Measurements from ENCODE around the gene TNS1.

TNS1 gene

GRCh38 chr2:217821536-217822147 lies 181.2 kb downstream of the TNS1 start:
- H3K27me3 ChIP-seq (ENCODE audit: insufficient read depth, poor library complexity, severe bottlenecking), result no peaks in the 10 kb centered on the region
- H3K4me3 ChIP-seq (replicated peaks; ENCODE audit: insufficient read depth, low read length), result no peak overlapping the region
- no peak for DNase-seq (ENCODE audit: low read depth in 1 of 2, low spot score in 1 of 2)

GRCh38 chr2:217820904-217821303 lies 181.9 kb downstream of the TNS1 start:
- no peak for TF ChIP-seq POLR2AphosphoS5 (IDR thresholded peaks at IDR 0.05; ENCODE audit: low read depth)
- TF ChIP-seq SPI1 (IDR thresholded peaks at IDR 0.05; ENCODE audit: borderline replicate concordance, low read depth), result no peak
- Histone ChIP-seq H3K27ac (replicated peaks) (no peak overlapping the region), H3K27me3 (ENCODE audit: insufficient read depth, poor library complexity, severe bottlenecking) (no peaks in the 10 kb centered on the region), H3K4me3 (replicated peaks; ENCODE audit: insufficient read depth, low read length) (no peak overlapping the region)
- no peak for DNase-seq (ENCODE audit: low read depth in 1 of 2, low spot score in 1 of 2)

More at GRCh38 chr2:217821536-217822147, 181.2 kb downstream of the TNS1 start:
- TF ChIP-seq REST (IDR thresholded peaks at IDR 0.05; ENCODE audit: insufficient replicate concordance, low read depth), result no peak
- no peak for TF ChIP-seq SPI1 (IDR thresholded peaks at IDR 0.05; ENCODE audit: borderline replicate concordance, low read depth)
- TF ChIP-seq POLR2AphosphoS5 (IDR thresholded peaks at IDR 0.05; ENCODE audit: low read depth), result no peak
- TF ChIP-seq CTCF (IDR thresholded peaks at IDR 0.05; ENCODE audit: insufficient read depth, low read length), result no peak
- no peak for TF ChIP-seq GABPA (IDR thresholded peaks at IDR 0.05; ENCODE audit: low read depth)
- H3K27ac ChIP-seq (replicated peaks), result no peak overlapping the region

- Histone ChIP-seq H3K4me3 (replicated peaks; ENCODE audit: insufficient read depth, low read length) (no peak overlapping the region), H3K27ac (replicated peaks) (no peak overlapping the region), H3K27me3 (ENCODE audit: insufficient read depth, poor library complexity, severe bottlenecking) (no peaks in the 10 kb centered on the region)
- no peak for TF ChIP-seq SPI1 (IDR thresholded peaks at IDR 0.05; ENCODE audit: borderline replicate concordance, low read depth)
- TF ChIP-seq POLR2AphosphoS5 (IDR thresholded peaks at IDR 0.05; ENCODE audit: low read depth), result no peak
- no peak for TF ChIP-seq GABPA (IDR thresholded peaks at IDR 0.05; ENCODE audit: low read depth)
- TF ChIP-seq CTCF (IDR thresholded peaks at IDR 0.05; ENCODE audit: insufficient read depth, low read length), result no peak
- no peak for TF ChIP-seq REST (IDR thresholded peaks at IDR 0.05; ENCODE audit: insufficient replicate concordance, low read depth)
- DNase-seq (ENCODE audit: low read depth in 1 of 2, low spot score in 1 of 2), result no peak
These were observed 182.5 kb downstream of the TNS1 start for GRCh38 chr2:217820091-217820819.

GRCh38 chr2:217818293-217818850 lies 184.4 kb downstream of the TNS1 start:
- no peaks in the 10 kb centered on the region for H3K27me3 ChIP-seq (ENCODE audit: insufficient read depth, poor library complexity, severe bottlenecking)
- no peak overlapping the region for H3K4me3 ChIP-seq (replicated peaks; ENCODE audit: insufficient read depth, low read length)
- no peak overlapping the region for H3K27ac ChIP-seq (replicated peaks)
- TF ChIP-seq POLR2AphosphoS5 (IDR thresholded peaks at IDR 0.05; ENCODE audit: low read depth), result no peak
- no peak for TF ChIP-seq CTCF (IDR thresholded peaks at IDR 0.05; ENCODE audit: insufficient read depth, low read length)
- TF ChIP-seq SPI1 (IDR thresholded peaks at IDR 0.05; ENCODE audit: borderline replicate concordance, low read depth), result no peak
- no peak for TF ChIP-seq GABPA (IDR thresholded peaks at IDR 0.05; ENCODE audit: low read depth)
- no peak for TF ChIP-seq REST (IDR thresholded peaks at IDR 0.05; ENCODE audit: insufficient replicate concordance, low read depth)
- no peak for DNase-seq (ENCODE audit: low read depth in 1 of 2, low spot score in 1 of 2)
